Mesenteric fat pad (tissue), 1 donor: ENCODE data around the gene KMT2C. TPM values are rescaled to one million over a fixed set of nuclear protein-coding genes. Genes with fewer than 3 reads are reported as not detected.

Experiments used
- DNase-seq: peaks from one replicate; pipeline ENCODE4 v3.0.0-alpha.2; 2020; ENCODE audit warnings: low spot score
- total RNA-seq: library from RNA; stranded (reverse); fragmentation: NEBNext Ultra II Directional; extraction: Animal tissue kit (Norgen Biotek cat#: 25700); gene quantifications from one replicate; pipeline ENCODE4 v1.2.1, GENCODE V29; 2021
- donor health status: DM: yes; HTN: yes; CAD: no.

KMT2C gene
- total RNA-seq, 1 donor from 2014 or later, result 83.4 TPM

DNA sequence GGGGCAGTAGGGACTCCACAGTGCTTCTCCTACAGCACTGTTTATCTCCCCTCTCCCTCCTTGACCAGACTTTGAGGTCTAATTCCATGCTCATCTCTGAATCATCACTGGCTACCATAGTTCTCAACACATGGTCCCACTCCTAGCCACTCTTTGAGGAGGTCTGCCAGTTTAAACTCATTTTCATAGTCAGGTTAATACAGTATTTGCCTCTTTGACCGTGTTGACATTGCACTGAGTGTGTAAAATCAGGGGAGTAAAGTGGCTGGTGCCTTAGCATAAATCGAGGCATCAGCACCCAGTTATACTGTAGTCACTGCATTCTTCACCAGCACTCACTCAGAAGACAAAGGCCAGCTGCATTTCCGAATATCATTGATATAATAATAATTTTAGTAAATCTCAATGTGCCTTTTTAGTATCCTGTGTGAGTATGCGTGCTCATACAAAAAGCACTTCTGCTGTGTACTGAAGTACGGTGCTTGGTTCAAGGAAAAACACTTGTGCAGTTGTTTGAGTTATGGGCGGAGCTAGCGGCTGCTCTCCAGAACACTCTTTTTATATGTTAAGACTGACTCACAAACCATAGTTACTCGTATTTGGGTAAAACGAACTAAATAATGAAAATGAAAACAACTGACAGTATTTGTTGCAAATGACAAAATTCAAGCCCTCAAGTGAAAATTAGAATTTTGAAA, 320.6 kb downstream of the KMT2C start:
- no peak for DNase-seq

DNA sequence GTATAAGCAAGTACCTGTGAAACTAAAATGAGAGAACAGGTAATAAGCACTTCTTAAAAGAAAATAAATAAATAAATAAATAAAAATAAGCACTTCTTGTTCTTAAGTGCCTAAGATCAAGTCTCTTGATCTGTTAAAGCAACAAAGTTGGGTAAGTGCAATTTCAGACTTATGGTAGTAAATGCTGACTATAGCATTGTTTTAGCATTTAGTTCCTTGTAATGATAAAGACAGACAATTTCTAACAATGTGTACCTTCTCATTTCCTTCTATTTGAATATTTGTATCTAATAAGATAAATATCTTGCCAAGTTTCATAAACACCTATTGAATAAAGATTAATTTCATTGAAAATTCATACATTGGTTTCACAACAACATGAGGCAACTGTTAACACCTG, 323.0 kb downstream of the KMT2C start:
- DNase-seq, result no peak

DNA sequence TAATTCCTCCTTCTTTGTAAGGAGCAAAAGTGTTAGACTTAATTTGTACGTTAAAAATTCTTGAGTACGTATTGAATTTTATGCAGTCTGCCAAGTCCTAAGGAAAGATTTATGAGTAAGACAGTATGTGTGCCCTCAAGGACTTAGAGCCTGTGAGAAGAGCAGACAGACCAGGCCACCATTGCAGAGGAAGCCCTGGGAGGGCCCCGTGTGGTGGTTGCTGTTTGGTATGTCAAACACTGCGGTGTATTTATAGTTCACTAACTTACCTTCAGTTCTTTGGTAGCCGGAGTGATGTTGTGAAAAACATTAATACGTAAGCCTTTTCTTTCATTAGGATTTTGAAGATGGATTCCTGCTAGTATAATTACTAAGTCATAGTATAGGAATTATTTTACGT, 327.4 kb downstream of the KMT2C start:
- no peak for DNase-seq

DNA sequence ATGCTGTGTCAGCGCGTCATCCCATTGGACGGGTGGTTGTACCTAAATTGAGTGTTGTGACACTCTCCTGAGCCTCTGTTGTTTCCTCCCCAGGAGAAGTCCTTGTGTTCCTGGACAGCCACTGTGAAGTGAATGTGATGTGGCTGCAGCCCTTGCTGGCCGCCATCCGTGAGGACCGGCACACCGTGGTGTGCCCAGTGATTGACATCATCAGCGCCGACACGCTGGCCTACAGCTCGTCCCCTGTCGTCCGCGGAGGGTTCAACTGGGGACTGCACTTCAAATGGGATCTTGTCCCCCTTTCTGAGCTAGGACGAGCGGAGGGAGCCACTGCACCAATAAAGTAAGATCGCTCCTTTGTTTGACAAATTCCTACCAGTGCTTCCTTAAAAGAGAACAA, 327.9 kb downstream of the KMT2C start:
- DNase-seq, result no peak

DNA sequence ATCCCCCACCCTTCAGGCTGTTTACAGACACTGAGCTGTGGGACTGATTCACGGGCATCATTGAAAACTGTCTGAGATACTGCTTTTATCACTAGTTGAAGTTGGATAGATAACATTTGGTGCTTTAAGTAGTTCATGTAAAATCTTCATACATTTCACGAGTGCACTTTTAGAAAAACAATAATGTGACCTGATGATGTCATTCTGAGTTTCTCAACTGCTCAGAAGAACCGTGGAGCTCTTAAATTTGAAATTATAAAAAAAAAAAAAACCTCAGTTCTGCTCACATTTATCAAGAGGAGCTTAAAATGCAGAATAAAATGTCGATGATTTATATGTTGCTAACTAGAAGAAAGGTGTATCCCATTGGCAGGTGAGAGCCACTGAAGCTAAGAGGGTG, 328.8 kb downstream of the KMT2C start:
- DNase-seq, result no peak

DNA sequence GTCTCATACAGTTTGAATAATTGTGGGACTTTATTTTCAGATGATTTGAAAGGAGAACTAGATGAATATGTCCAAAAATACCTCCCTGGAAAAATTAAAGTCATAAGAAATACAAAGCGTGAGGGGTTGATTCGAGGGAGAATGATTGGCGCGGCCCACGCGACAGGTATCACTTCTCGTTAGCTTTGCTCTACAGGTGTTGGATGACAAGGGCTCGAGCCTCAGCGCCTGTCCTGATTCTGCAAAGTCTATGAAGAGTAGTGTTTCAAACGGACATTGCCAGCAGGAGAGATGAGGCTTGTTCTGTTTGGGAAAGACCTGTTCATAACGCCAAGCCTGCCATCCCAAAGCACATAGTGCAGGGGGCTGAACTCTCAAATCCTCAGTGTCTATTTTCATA, 330.6 kb downstream of the KMT2C start:
- DNase-seq, result no peak

DNA sequence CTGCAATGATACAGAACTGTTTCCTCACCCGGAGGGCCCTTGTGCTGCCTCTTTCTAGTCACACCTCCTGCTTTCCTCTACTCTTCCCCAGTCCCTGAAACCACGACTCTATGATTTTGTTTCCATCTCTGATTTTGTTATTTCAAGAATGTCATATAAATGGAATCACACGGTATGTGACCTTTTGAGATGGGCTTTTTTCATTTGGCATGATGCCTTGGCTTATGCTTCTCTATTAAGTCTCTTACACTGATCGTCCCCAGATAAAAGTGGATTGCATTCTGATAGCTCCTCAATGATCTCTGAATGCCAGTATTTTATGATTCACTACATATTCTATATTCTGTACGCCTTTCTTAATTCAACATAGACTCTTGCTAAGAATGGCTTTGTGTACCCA, 332.1 kb downstream of the KMT2C start:
- no peak for DNase-seq

DNA sequence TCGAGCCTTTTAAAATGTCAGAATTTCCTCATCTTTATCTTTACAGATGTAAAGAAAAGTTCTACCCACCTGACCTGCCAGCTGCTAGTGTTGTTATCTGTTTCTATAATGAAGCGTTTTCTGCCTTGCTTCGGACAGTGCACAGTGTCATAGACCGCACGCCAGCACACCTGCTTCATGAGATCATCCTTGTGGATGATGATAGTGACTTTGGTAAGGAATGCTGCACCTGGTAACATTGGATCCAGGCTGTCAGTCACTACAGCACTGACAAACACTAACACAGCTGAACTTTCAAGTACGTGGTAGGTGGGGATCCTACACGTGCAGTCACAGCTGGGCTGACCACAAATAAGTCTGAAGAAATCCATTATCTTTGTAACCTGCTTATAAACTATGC, 332.7 kb downstream of the KMT2C start:
- DNase-seq, result no peak

DNA sequence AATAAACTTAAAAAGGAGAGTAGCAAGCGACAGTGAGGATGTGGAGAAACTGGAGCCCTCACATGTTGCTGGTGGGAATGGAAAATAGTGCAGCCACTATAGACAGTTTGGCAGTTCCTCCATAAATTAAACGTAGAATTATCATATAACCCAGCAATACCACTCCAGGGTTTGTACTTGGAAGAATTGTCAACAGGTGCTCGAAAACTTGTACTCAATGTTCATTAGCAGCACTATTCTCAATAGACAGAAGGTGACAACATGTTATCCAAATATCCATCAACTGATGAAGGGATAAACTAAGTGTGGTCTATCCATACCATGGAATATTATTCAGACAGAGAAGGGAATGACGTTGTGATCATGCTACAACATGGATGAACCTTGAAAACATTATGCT, 338.5 kb downstream of the KMT2C start:
- no peak for DNase-seq

DNA sequence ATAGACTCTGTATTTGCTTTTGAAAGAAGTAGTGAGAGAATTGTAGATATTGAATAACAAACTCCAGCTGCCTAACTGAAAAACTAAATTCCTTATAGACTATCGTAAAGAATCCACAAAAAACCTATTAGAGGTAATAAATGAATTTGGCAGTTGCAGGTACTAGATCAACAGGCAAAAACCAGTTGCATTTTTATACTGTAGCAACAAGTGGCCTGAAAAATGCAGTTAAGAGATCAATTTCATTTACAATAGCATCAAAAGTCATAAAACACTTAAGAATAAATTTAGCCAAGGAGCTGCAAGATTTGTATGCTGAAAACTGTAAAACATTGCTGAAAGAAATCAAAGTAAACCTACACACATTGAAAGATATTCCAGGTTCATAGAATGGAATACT, 340.0 kb downstream of the KMT2C start:
- no peak for DNase-seq

DNA sequence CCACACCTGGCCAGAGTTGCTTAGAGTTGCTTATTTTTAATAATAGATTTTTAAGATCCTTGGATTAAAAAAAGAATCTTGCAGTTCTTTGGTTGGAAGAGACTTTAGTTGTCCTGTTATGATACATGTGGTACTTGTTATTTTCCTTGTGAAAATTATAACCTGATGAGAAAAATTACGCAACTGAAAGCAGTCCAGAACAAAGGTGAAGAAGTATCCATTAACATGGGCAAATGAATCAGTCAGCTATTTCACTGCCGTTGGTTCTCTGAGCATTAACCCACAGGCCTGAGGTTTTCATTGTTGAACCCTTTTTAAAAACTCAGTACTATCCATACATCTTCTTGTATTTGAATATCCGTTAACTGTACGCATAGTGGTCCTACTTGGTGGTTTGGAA, 342.1 kb downstream of the KMT2C start:
- DNase-seq, result no peak

DNA sequence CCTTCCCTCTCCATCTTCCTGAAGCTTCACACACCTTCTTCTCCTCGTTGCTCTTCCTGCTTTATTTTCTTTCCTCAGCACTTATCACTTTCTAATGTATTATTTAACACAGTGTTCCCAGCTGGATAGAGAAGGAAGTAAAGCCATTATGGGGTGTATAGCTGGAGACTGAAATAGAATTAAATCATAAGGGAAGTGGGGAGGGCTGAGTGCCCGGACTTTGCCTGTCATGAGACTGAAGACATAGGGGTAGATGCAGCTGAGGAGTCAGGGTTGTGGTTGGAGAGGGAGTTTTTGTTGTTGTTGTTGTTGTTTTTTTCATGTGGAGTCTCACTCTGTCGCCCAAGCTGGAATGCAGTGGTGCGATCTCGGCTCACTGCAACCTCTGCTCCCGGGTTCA, 345.1 kb downstream of the KMT2C start:
- no peak for DNase-seq

DNA sequence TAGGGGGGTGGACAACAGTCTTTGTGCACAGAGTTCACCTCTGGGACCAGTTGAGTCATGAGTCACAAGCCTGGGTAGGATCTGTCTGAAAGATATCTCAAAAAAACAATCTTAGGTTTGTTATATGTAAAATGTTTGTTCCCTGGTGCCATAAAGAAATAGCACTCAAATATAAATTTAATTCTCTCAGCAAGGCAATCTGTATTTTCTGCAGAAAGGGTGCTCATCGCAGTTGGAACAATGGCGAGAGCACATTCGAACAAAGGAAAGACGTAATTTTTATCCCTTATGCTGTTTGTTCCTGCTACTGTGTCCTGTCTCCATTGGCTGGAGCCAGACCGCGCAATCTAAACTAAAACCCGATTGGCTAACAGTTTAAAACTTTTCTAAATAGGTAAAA, 346.6 kb downstream of the KMT2C start:
- DNase-seq, result no peak

DNA sequence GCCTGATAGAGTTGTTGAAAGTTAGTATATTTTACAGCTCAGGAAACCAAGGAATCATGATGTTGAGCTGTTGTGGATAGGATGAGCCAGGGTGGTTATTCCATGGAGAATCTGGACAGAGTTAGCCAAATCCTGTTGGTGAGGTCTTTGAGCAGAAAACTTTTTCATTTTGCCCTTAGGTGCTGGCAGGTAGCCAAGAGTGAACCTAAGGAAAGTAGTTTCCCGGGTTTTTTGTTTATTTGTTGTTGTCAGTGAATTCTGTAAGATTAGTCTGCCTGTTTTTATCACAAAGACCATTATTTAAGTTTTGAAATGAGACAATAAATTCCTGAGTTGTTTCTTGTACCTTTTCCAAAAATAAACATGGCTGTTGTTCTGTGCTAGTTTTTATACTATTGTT, 349.3 kb downstream of the KMT2C start:
- DNase-seq, result no peak

DNA sequence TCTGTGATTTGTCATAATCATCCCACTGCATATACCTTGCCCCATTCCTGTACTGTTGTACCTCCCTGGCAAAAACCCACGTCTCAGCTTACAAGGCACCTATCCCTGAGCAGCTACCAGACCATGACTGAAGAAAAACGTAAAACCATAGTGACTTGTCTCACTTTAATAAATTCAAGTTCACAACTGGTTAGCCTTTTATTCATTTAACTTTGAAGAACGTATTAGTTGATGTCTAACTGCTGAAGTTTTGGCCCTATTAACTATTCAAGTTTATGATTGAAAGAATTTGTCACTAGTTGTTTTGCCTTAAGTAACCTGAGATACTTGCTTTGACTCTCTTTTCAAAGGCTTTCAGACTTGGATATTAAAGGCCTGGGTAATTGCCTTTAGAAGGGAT, 350.7 kb downstream of the KMT2C start:
- no peak for DNase-seq

Other genes starting within 250 kb of the KMT2C start
- gene XRCC2, start 240.1 kb upstream of the KMT2C start, total RNA-seq, result 0.29 TPM